ENCODE results near the gene KDM8. TPM values are rescaled to one million over a fixed set of nuclear protein-coding genes. Genes with fewer than 3 reads are reported as not detected.

KDM8 gene
- total and polyA plus RNA-seq, 2 donors (not counting 3 experiments of a cell fraction or from before 2014, with no cell fraction given) = 5.1 to 8.4 TPM

DNA sequence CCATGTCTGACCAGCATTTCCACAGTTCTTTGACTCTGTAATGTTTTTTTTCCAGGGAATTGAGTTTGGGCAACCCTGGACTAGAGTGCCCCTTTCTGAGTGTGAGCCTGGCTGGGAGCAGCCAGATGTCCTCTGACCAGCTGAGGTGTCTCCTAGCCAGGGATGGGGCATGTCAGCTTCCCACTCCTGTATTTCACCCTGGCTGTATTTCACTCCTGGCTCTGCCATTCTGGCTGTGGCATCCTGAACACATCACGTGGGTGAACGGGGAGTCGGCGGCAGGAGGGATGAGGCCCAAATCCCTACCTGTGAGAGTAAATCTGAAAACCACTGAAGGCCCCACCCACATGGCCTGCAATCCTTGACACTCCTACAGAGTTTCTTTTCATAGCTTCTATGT lies 31.3 kb downstream of the KDM8 start:
- Histone ChIP-seq H2AFZ (ENCODE audit: low read depth, low read length) (no peak overlapping the region), H3K4me2 (ENCODE audit: insufficient read depth, low read length) (no peak overlapping the region), H3K36me3 (ENCODE audit: control insufficient read depth in 2 of 2, extremely low read depth in 1 of 2, insufficient read depth in 2 of 2, low read length in 2 of 2) (peaks cover 0 to 13% of the 10 kb centered on the region in 2 experiments), H3K9me3 (replicated peaks; ENCODE audit: control insufficient read depth, insufficient read depth, low read length) (no peaks in the 10 kb centered on the region), H3K4me1 (ENCODE audit: control insufficient read depth, extremely low read depth, insufficient read depth, low read length) (peaks cover 49% of the 10 kb centered on the region), H3K4me3 (replicated peaks in 1 of 3; ENCODE audit: insufficient read depth in 1 of 3, low read depth in 1 of 3, low read length in 3 of 3) (no peak overlapping the region), H3K27me3 (ENCODE audit: control insufficient read depth in 2 of 2, insufficient read depth in 2 of 2, low read length in 2 of 2) (no peaks in the 10 kb centered on the region), H3K27ac (ENCODE audit: insufficient read depth, low read depth, low read length) (peak overlapping the region; percentile 99), H4K20me1 (replicated peaks; ENCODE audit: control insufficient read depth, extremely low read depth, insufficient read depth, low read length) (no peaks in the 10 kb centered on the region), H3K9ac (replicated peaks; ENCODE audit: extremely low read depth, insufficient read depth, low read length) (peak overlapping the region; percentile 85), H3K79me2 (ENCODE audit: control insufficient read depth, insufficient read depth, low read length) (no peaks in the 10 kb centered on the region), H3K9me1 (replicated peaks; ENCODE audit: control insufficient read depth, extremely low read depth, insufficient read depth, low read length) (no peaks in the 10 kb centered on the region)
- ChIA-PET CTCF (interaction anchor here (0.6 to 15.6 kb wide), 42 partner anchors 9 to 241 kb away, joined by 3 to 299 read pairs (median 8); partner anchors contain the start of gene KDM8), POLR2A (interaction anchor here (1.3 to 1.8 kb wide), 3 partner anchors 31 to 133 kb away, joined by 4 to 6 read pairs (median 6); partner anchors contain the start of gene KDM8)
- TF ChIP-seq POLR2AphosphoS5 (IDR thresholded peaks at IDR 0.05; ENCODE audit: insufficient read depth, low read depth, low read length) (no peak), JUN (IDR thresholded peaks at IDR 0.05; ENCODE audit: borderline replicate concordance, insufficient read depth, insufficient read length, low read depth) (no peak), FOS (IDR thresholded peaks at IDR 0.05; ENCODE audit: borderline replicate concordance, insufficient read depth, low read length) (no peak), EZH2 (IDR thresholded peaks at IDR 0.05; ENCODE audit: borderline replicate concordance, low read depth, low read length, severe bottlenecking) (no peak), POLR2A (IDR thresholded peaks at IDR 0.05; ENCODE audit: low read depth, low read length) (no peak), MYC (IDR thresholded peaks at IDR 0.05; ENCODE audit: low read depth, low read length) (no peak), GATA2 (IDR thresholded peaks at IDR 0.05; ENCODE audit: insufficient read depth, insufficient read length, low read depth, low read length) (no peak)
- TF ChIP-seq, protein P1, sequence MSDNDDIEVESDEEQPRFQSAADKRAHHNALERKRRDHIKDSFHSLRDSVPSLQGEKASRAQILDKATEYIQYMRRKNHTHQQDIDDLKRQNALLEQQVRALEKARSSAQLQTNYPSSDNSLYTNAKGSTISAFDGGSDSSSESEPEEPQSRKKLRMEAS (IDR thresholded peaks at IDR 0.05; ENCODE audit: insufficient read depth, insufficient read length) = no peak
- TF ChIP-seq, protein P2, sequence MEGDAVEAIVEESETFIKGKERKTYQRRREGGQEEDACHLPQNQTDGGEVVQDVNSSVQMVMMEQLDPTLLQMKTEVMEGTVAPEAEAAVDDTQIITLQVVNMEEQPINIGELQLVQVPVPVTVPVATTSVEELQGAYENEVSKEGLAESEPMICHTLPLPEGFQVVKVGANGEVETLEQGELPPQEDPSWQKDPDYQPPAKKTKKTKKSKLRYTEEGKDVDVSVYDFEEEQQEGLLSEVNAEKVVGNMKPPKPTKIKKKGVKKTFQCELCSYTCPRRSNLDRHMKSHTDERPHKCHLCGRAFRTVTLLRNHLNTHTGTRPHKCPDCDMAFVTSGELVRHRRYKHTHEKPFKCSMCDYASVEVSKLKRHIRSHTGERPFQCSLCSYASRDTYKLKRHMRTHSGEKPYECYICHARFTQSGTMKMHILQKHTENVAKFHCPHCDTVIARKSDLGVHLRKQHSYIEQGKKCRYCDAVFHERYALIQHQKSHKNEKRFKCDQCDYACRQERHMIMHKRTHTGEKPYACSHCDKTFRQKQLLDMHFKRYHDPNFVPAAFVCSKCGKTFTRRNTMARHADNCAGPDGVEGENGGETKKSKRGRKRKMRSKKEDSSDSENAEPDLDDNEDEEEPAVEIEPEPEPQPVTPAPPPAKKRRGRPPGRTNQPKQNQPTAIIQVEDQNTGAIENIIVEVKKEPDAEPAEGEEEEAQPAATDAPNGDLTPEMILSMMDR (IDR thresholded peaks at IDR 0.05; ENCODE audit: extremely low read depth in 1 of 2, insufficient read depth in 1 of 2, low read depth in 1 of 2, low read length in 2 of 2) = no peak
- peak; percentile 21 for FAIRE-seq
- intact Hi-C loops (cut with micrococcal nuclease) (loop anchor here (1.0 kb wide), 12 partner anchors 9 to 223 kb away; partner anchors contain the start of genes KDM8 and NSMCE1), dilution Hi-C loops (cut with MboI; ENCODE audit: extremely low pct_ligation_motif_present, low sequenced_read_pairs) (no loop called here)
- no TSS peak for BruUV-seq (replicated peaks)
- no peak for DNase-seq (ENCODE audit: low read depth, low spot score)
